ENCODE results near the gene POLA1. TPM values are rescaled to one million over a fixed set of nuclear protein-coding genes. Genes with fewer than 3 reads are reported as not detected.

POLA1 gene
- total and polyA plus RNA-seq, 3 donors from 2014 or later: 5.4 to 15.7 (median 15.0) TPM

DNA sequence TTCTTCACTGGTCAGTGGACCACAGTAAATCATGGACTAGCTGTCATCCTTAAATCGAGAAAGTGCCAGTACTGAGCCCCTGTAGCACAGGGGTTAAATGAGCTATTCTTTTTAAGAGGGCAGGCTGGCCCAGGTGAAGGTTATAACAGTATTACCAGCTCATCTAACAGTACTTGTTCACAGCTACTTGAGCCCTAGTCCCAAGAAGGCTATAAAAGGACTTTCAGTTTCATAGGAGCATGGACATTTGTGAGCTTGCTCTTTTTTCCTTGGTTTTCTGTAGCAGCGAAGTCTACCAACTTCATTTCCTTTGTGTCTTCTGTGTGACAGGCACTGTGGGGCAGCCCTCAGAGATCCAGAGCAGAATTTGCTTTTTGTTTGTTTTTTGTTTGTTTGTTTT lies 261.0 kb downstream of the POLA1 start:
- H3K4me1 ChIP-seq: no peaks in the 10 kb centered on the region
- intact Hi-C loops (cut with DNase I; ENCODE audit: low total_unique reads): no loop called here
- 64 to 77% methylated on average over 2 of the region's 2 CpGs for WGBS, 2 donors
- H3K4me3 ChIP-seq: no peak overlapping the region
- H3K36me3 ChIP-seq (ENCODE audit: low read depth, missing control alignments): no peaks in the 10 kb centered on the region
- no peak for DNase-seq
- no peak overlapping the region for H3K27ac ChIP-seq
- no peaks in the 10 kb centered on the region for H3K27me3 ChIP-seq
- H3K9me3 ChIP-seq: no peaks in the 10 kb centered on the region
- TF ChIP-seq, protein P1, sequence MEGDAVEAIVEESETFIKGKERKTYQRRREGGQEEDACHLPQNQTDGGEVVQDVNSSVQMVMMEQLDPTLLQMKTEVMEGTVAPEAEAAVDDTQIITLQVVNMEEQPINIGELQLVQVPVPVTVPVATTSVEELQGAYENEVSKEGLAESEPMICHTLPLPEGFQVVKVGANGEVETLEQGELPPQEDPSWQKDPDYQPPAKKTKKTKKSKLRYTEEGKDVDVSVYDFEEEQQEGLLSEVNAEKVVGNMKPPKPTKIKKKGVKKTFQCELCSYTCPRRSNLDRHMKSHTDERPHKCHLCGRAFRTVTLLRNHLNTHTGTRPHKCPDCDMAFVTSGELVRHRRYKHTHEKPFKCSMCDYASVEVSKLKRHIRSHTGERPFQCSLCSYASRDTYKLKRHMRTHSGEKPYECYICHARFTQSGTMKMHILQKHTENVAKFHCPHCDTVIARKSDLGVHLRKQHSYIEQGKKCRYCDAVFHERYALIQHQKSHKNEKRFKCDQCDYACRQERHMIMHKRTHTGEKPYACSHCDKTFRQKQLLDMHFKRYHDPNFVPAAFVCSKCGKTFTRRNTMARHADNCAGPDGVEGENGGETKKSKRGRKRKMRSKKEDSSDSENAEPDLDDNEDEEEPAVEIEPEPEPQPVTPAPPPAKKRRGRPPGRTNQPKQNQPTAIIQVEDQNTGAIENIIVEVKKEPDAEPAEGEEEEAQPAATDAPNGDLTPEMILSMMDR (IDR thresholded peaks at IDR 0.05): no peak
- TF ChIP-seq POLR2A (IDR thresholded peaks at IDR 0.05): no peak

DNA sequence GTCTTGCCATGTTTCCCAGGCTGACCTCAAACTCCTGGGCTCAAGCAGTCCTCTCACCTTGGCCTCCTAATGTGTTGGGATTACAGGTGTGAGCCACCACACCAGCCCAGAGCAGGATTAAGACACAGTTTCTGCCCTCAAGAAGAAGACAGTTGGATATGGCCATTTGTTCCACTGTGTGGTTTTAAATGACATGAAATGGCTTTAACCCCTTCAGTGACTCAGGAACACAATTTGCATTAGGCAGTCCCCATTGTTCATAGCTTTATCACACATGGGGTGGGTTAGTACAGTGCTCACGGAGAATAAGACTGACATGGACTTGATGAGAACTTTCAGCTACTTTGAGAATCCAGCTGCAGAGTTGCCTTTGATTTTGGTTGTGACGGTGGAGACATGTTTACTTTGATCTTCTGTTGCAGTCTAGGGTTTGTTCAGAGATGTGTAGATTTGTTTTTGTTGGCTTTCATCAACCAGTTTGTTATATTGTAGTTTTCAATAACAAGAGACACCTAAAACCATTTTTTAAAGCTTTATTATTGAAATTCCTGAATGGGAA lies 261.7 kb downstream of the POLA1 start:
- Histone ChIP-seq H3K9me3 (no peaks in the 10 kb centered on the region), H3K36me3 (ENCODE audit: low read depth, missing control alignments) (no peaks in the 10 kb centered on the region), H3K4me1 (no peaks in the 10 kb centered on the region), H3K27me3 (no peaks in the 10 kb centered on the region), H3K27ac (no peak overlapping the region), H3K4me3 (no peak overlapping the region)
- WGBS, 2 donors: 91 to 100% methylated on average over 2 of the region's 2 CpGs
- TF ChIP-seq, protein P1 (IDR thresholded peaks at IDR 0.05): no peak
- no peak for TF ChIP-seq POLR2A (IDR thresholded peaks at IDR 0.05)
- intact Hi-C loops (cut with DNase I; ENCODE audit: low total_unique reads): no loop called here
- DNase-seq: no peak

DNA sequence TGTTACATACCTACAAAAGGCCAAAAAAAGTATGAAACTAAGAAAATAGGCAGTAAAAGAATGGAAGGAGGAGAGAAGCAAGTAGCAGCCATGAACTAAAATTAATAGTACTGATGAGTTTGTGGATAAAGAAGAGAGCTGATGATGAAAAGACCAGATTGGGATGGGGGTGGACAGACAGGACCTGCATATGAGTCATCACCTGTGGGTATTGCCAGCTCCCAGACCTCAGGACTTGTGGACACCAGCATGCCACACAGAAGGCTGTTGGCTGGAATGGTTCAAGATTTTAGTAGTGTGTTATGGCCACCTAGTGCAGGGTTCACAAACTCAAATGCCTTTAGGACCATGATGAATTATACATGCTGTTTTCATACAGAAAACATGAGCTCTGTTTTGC lies 263.1 kb downstream of the POLA1 start:
- Histone ChIP-seq H3K9me3 (no peaks in the 10 kb centered on the region), H3K4me1 (no peaks in the 10 kb centered on the region), H3K4me3 (no peak overlapping the region), H3K27me3 (no peaks in the 10 kb centered on the region), H3K36me3 (ENCODE audit: low read depth, missing control alignments) (no peaks in the 10 kb centered on the region), H3K27ac (no peak overlapping the region)
- no peak for DNase-seq
- no peak for TF ChIP-seq POLR2A (IDR thresholded peaks at IDR 0.05)
- intact Hi-C loops (cut with DNase I; ENCODE audit: low total_unique reads): no loop called here

DNA sequence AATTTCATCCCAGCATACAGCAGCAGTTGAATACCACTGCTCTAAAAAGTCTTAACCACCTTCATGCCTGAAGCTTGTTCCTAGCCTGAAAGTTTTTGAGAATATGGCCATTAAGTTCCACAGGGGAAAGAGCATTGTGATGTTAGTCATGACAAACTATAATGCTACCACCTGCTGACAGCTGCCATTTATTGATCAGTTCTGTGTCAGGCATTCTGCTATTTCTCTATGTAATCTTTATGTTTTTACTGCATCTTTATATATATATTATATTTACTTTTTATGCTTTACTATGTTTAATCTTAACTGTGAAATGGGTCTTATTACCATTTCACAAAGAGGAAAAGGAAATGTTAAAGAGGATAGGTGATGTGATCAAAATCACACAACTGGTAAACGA lies 268.1 kb downstream of the POLA1 start:
- Histone ChIP-seq H3K36me3 (ENCODE audit: low read depth, missing control alignments) (no peaks in the 10 kb centered on the region), H3K27me3 (no peaks in the 10 kb centered on the region), H3K27ac (no peak overlapping the region), H3K9me3 (no peaks in the 10 kb centered on the region), H3K4me1 (no peaks in the 10 kb centered on the region), H3K4me3 (no peak overlapping the region)
- intact Hi-C loops (cut with DNase I; ENCODE audit: low total_unique reads): no loop called here
- 87 to 88% methylated on average over 1 of the region's 1 CpG for WGBS, 2 donors
- DNase-seq: no peak
- no peak for TF ChIP-seq POLR2A (IDR thresholded peaks at IDR 0.05)
- TF ChIP-seq, protein P1 (IDR thresholded peaks at IDR 0.05): no peak

DNA sequence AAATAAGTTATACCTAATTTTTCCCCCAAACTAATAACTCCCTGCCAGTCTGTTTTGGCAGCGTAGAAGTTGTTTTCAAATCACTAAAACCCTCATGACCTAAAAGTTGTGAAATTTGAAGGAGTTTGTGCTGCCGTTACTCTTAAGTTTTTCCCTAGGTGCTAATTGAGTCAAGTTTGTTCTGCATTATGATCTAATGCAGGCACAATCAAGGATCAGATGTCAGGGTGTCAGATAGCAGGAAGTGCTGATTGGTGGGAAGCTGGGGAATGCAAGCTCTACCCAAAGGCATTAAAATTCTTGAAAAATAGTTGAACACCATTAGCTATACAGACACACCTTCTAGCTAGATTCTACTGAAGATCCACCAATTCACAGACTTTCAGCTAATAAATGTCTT lies 270.1 kb downstream of the POLA1 start:
- no peak for DNase-seq
- no peak for TF ChIP-seq POLR2A (IDR thresholded peaks at IDR 0.05)
- TF ChIP-seq, protein P1 (IDR thresholded peaks at IDR 0.05): no peak

More for the DNA sequence above, 270.1 kb downstream of the POLA1 start:
- Histone ChIP-seq H3K36me3 (ENCODE audit: low read depth, missing control alignments) (no peaks in the 10 kb centered on the region), H3K4me3 (no peak overlapping the region), H3K4me1 (no peaks in the 10 kb centered on the region), H3K27ac (no peak overlapping the region), H3K9me3 (no peaks in the 10 kb centered on the region), H3K27me3 (no peaks in the 10 kb centered on the region)
- WGBS, 2 donors: 89 to 95% methylated on average over 2 of the region's 2 CpGs
- intact Hi-C loops (cut with DNase I; ENCODE audit: low total_unique reads): no loop called here

All from testis (tissue), 3 donors.